Astrocyte of the spinal cord (primary cell): Measurements from ENCODE around the gene CAMK1.

ENCODE experiments used
- DNase-seq: peaks from one replicate; pipeline ENCODE4 v3.0.0; 2011; ENCODE audit warnings: low read depth, low spot score
- H3K4me3 ChIP-seq: 2 replicates; pipeline ENCODE4 v1.5.1; 2011; ENCODE audit warnings: low read depth, mild to moderate bottlenecking, low read length, moderate library complexity
- CTCF ChIP-seq: IDR thresholded peaks from 2 replicates; pipeline ENCODE4 v1.5.1; 2012; ENCODE audit warnings: low read depth, mild to moderate bottlenecking, low read length, inconsistent platforms
- in situ Hi-C: cut with HindIII; loops from 2 replicates; pipeline ENCODE4 v1.10.0; 2017; ENCODE audit warnings: low sequenced_read_pairs

CAMK1 gene

GRCh38 chr3:9806137-9806536 is 36.4 kb upstream of the CAMK1 start:
- in situ Hi-C loops = no loop called here
- no peak overlapping the region for H3K4me3 ChIP-seq
- TF ChIP-seq CTCF = no peak
- no peak for DNase-seq

- no peak for TF ChIP-seq CTCF
- DNase-seq = no peak
- in situ Hi-C loops = no loop called here
- no peak overlapping the region for H3K4me3 ChIP-seq
Observed at GRCh38 chr3:9804996-9805395, 35.2 kb upstream of the CAMK1 start.

- DNase-seq = no peak
- no peak overlapping the region for H3K4me3 ChIP-seq
- in situ Hi-C loops = no loop called here
- no peak for TF ChIP-seq CTCF
Observed at GRCh38 chr3:9803494-9803893, 33.7 kb upstream of the CAMK1 start.

GRCh38 chr3:9800529-9800928 is 30.8 kb upstream of the CAMK1 start:
- no peak overlapping the region for H3K4me3 ChIP-seq
- in situ Hi-C loops = no loop called here
- DNase-seq = no peak
- peak; percentile 41 for TF ChIP-seq CTCF

GRCh38 chr3:9797196-9797945 is 27.6 kb upstream of the CAMK1 start:
- TF ChIP-seq CTCF = no peak
- DNase-seq = no peak
- H3K4me3 ChIP-seq = no peak overlapping the region
- in situ Hi-C loops = no loop called here

- no peak for DNase-seq
- H3K4me3 ChIP-seq = no peak overlapping the region
- in situ Hi-C loops = no loop called here
- TF ChIP-seq CTCF = no peak
Observed at GRCh38 chr3:9795207-9795606, 25.5 kb upstream of the CAMK1 start.
